Spleen (tissue), 11 donors: ENCODE data around the gene TMIE. TPM values are rescaled to one million over a fixed set of nuclear protein-coding genes. Genes with fewer than 3 reads are reported as not detected.

Experiments used
- DNase-seq: peaks from one replicate; pipeline ENCODE4 v3.0.0-alpha.2; 2020
- H3K27ac ChIP-seq, 8 donors: fragments of 200-600 bp; sonication (generic) in 7 of 8; 1 replicate in 4 of 8; 2 replicates in 4 of 8; pipeline versions ENCODE4 v1.5.0 to v1.8.0; 2016 to 2021; ENCODE audit warnings: inconsistent platforms in 4 of 8, mild to moderate bottlenecking in 4 of 8, moderate library complexity in 1 of 8
- H3K27me3 ChIP-seq, 7 donors: fragments of 200-600 bp; sonication (generic) in 6 of 7; replicated peaks in 1 of 7; 1 replicate in 4 of 7; 2 replicates in 3 of 7; pipeline versions ENCODE4 v1.5.0 to v1.8.0; 2016 to 2021; ENCODE audit warnings: inconsistent platforms in 3 of 7, mild to moderate bottlenecking in 1 of 7
- H3K36me3 ChIP-seq, 6 donors: fragments of 200-600 bp; sonication (generic) in 5 of 6; 1 replicate in 4 of 6; 2 replicates in 2 of 6; pipeline versions ENCODE4 v1.5.0 to v1.8.0; 2016 to 2021; ENCODE audit warnings: inconsistent platforms in 2 of 6
- H3K4me1 ChIP-seq, 6 donors: fragments of 200-600 bp; sonication (generic) in 5 of 6; 1 replicate in 3 of 6; 2 replicates in 3 of 6; pipeline versions ENCODE4 v1.5.0 to v1.8.0; 2016 to 2021; ENCODE audit warnings: inconsistent platforms in 3 of 6
- H3K4me3 ChIP-seq, 8 donors: fragments of 200-600 bp; sonication (generic) in 7 of 8; 1 replicate in 4 of 8; 2 replicates in 4 of 8; pipeline versions ENCODE4 v1.5.0 to v1.8.0; 2016 to 2021; ENCODE audit warnings: inconsistent platforms in 4 of 8, mild to moderate bottlenecking in 4 of 8, moderate library complexity in 2 of 8
- H3K9me3 ChIP-seq, 8 donors: fragments of 200-600 bp; sonication (generic) in 7 of 8; 1 replicate in 4 of 8; 2 replicates in 4 of 8; pipeline versions ENCODE4 v1.5.0 to v1.8.0; 2016 to 2021; ENCODE audit warnings: inconsistent platforms in 4 of 8
- CTCF ChIP-seq, 11 experiments: fragments of 200-600 bp in 7 of 11; fragments of 450-650 bp in 4 of 11; sonication (generic) in 4 of 11; IDR thresholded peaks in 8 of 11; conservative IDR thresholded peaks in 3 of 11; 1 replicate in 7 of 11; 2 replicates in 4 of 11; pipeline versions ENCODE4 v1.4.0 to v1.8.0; 2016 to 2021; ENCODE audit warnings: antibody characterized with exemption in 11 of 11, inconsistent platforms in 4 of 11, mild to moderate bottlenecking in 1 of 11
- POLR2A ChIP-seq, 3 donors: fragments of 450-650 bp; IDR thresholded peaks; one replicate each; pipeline ENCODE4 v1.5.1; 2017; ENCODE audit warnings: antibody characterized with exemption in 3 of 3, mild to moderate bottlenecking in 1 of 3
- POLR2AphosphoS5 ChIP-seq, 3 donors: sonication (generic); formaldehyde crosslinking; IDR thresholded peaks; one replicate each; pipeline ENCODE4 v1.5.1; 2017; ENCODE audit warnings: antibody characterized with exemption in 3 of 3
- WGBS, 5 donors: extraction: QIAGEN DNeasy Blood & Tissue Kit in 3 of 5; methylation state at CpG; one replicate each; pipeline versions ENCODE4 v1.1.5 to v1.1.7; 2013 to 2018; 5-methylcytosine and 5-hydroxymethylcytosine counted together
- intact Hi-C: fragments of 100-400 bp; cut with DNase I; formaldehyde crosslinking; loops from one replicate; pipeline ENCODE4 v1.15.0; 2023; ENCODE audit warnings: low total_unique reads
- polyA plus RNA-seq, 3 donors: library from polyadenylated mRNA; stranded (reverse); fragments of 200-250 nt; gene quantifications; one replicate each; pipeline ENCODE4 v1.2.1, GENCODE V29; 2013
- total RNA-seq, 7 donors: library from RNA; depleted of rRNA in 3 of 7; stranded (reverse); fragments of >200 nt in 3 of 7; fragmentation: NEBNext Ultra II Directional in 4 of 7; extraction: Animal tissue kit (Norgen Biotek cat#: 25700) in 4 of 7; gene quantifications; one replicate each; pipeline versions ENCODE4 v1.1.0 to v1.2.1, GENCODE V29; 2016 to 2021
- donor health status: healthy with polysubstance abuse.
- donor health status: DM: no; HTN: no; CAD: no; lungs with moderate emphysema.
- donor health status: DM: no; HTN: no; CAD: no.
- donor health status: Bipolar disorder and iron deficiency.
- donor health status: healthy.
- donor health status: DM: no; HTN: no; CAD: no.
- donor health status: DM: yes; HTN: yes; CAD: no.

The TMIE gene
- total and polyA plus RNA-seq, 10 donors = 0.23 to 1.6 (median 0.67) TPM; not detected in 2

GRCh38 chr3:46709721-46710120, 8.5 kb downstream of the TMIE start:
- Histone ChIP-seq H3K27ac (no peak overlapping the region), H3K9me3 (no peaks in the 10 kb centered on the region), H3K36me3 (no peaks in the 10 kb centered on the region), H3K4me1 (peaks cover 0 to 13% (median 5%) of the 10 kb centered on the region in 6 donors), H3K4me3 (no peak overlapping the region), H3K27me3 (no peaks in the 10 kb centered on the region)
- TF ChIP-seq POLR2AphosphoS5 (IDR thresholded peaks at IDR 0.05) (no peak), POLR2A (IDR thresholded peaks at IDR 0.05) (no peak), CTCF (IDR thresholded peaks at IDR 0.05 in 8 of 11, conservative IDR thresholded peaks at IDR 0.05 in 3 of 11) (no peak)
- DNase-seq = peak; percentile 52
- 72 to 91% (median 85%) methylated on average over 6 of the region's 6 CpGs for WGBS, 5 donors
- intact Hi-C loops = loop anchor here (5.0 kb wide), 1 partner anchor 188 kb away; no protein-coding TSS in a partner anchor

- H3K4me3 ChIP-seq = no peak overlapping the region
- H3K4me1 ChIP-seq = peaks cover 0 to 8% (median 2%) of the 10 kb centered on the region in 6 donors
- TF ChIP-seq CTCF (IDR thresholded peaks at IDR 0.05 in 8 of 11, conservative IDR thresholded peaks at IDR 0.05 in 3 of 11) (no peak), POLR2A (IDR thresholded peaks at IDR 0.05) (no peak), POLR2AphosphoS5 (IDR thresholded peaks at IDR 0.05) (no peak)
- no peaks in the 10 kb centered on the region for H3K36me3 ChIP-seq
- 82 to 91% (median 87%) methylated on average over 7 of the region's 7 CpGs for WGBS, 5 donors
- H3K27me3 ChIP-seq = peaks cover 0 to 1% (median 0%) of the 10 kb centered on the region in 7 donors
- no peak for DNase-seq
- H3K9me3 ChIP-seq = no peaks in the 10 kb centered on the region
- intact Hi-C loops = no loop called here
- no peak overlapping the region for H3K27ac ChIP-seq
Observed at GRCh38 chr3:46710229-46710628, 9.0 kb downstream of the TMIE start.

DNA sequence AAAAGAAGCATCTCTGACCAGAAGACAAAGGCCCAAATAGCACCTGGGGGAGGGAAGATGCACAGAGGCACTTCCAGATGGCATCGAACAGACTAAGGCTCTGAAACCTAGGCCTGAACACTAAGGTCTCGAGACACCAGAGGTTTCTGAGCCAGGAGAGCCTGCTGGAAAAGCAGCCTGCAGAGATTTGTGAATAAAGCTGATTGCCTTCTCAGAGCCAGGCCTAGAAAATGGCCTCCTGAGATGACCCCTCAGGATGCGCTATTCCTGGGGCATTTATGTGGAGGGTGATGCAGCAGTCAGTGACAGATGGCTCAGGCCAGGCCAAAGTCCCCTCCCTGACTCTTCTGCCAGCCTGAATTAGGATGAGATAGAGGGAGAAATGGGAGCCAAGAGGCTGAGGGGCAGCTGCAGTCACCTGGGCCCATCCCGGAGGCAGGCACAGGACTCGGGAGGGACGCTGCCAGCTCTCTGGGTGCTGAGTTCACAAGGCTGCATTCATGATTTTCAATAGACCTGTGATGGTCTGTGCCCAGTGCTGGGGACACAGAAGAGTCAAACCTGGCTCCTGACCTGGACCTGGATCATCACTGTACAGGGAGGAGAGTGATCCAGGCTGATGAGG, 9.6 kb downstream of the TMIE start:
- TF ChIP-seq CTCF (IDR thresholded peaks at IDR 0.05 in 8 of 11, conservative IDR thresholded peaks at IDR 0.05 in 3 of 11) (no peak), POLR2A (IDR thresholded peaks at IDR 0.05) (no peak), POLR2AphosphoS5 (IDR thresholded peaks at IDR 0.05) (no peak)
- Histone ChIP-seq H3K4me3 (no peak overlapping the region), H3K27ac (no peak overlapping the region), H3K36me3 (no peaks in the 10 kb centered on the region), H3K4me1 (peaks cover 0 to 6% (median 1%) of the 10 kb centered on the region in 6 donors), H3K27me3 (peaks cover 0 to 3% (median 0%) of the 10 kb centered on the region in 7 donors), H3K9me3 (no peaks in the 10 kb centered on the region)
- no peak for DNase-seq
- 90 to 95% (median 95%) methylated on average over 6 of the region's 6 CpGs for WGBS, 5 donors
- intact Hi-C loops = no loop called here

- Histone ChIP-seq H3K27me3 (peaks cover 0 to 3% (median 0%) of the 10 kb centered on the region in 7 donors), H3K36me3 (no peaks in the 10 kb centered on the region), H3K4me1 (peaks cover 0 to 6% (median 0%) of the 10 kb centered on the region in 6 donors), H3K9me3 (no peaks in the 10 kb centered on the region), H3K27ac (no peak overlapping the region), H3K4me3 (no peak overlapping the region)
- peak; percentile 54 for DNase-seq
- TF ChIP-seq CTCF (IDR thresholded peaks at IDR 0.05 in 8 of 11, conservative IDR thresholded peaks at IDR 0.05 in 3 of 11) (no peak), POLR2A (IDR thresholded peaks at IDR 0.05) (no peak), POLR2AphosphoS5 (IDR thresholded peaks at IDR 0.05) (no peak)
- 81 to 100% (median 93%) methylated on average over 2 of the region's 2 CpGs for WGBS, 5 donors
- intact Hi-C loops = no loop called here
Observed at GRCh38 chr3:46711305-46711704, 10.1 kb downstream of the TMIE start.
